Activated CD4-positive, alpha-beta T cell treated with anti-CD3 and anti-CD28 coated beads, Interleukin-2, amount 10 ng/mL, durations not matched to agents 7 days and 5 days (primary cell): Measurements from ENCODE around the gene MAD1L1. TPM values are rescaled to one million over a fixed set of nuclear protein-coding genes. Genes with fewer than 3 reads are reported as not detected.

Experiments
- CTCF ChIA-PET: fragments of 350-600 bp; sonication (Branson Sonifier 250); formaldehyde crosslinking; loops from one replicate; lab custom pipeline; 2021; ENCODE audit warnings: antibody characterized with exemption; lab: Charles Lee
- POLR2A ChIA-PET: fragments of 350-600 bp; sonication (Branson Sonifier 250); formaldehyde crosslinking; loops from one replicate; lab custom pipeline; 2021; ENCODE audit warnings: antibody characterized with exemption; lab: Charles Lee
- DNase-seq: peaks from one replicate; pipeline ENCODE4 v3.0.0-alpha.2; 2020
- H3K27ac Mint-ChIP-seq: one replicate; pipeline ENCODE4 v1.8.0; 2021; ENCODE audit warnings: mild to moderate bottlenecking, moderate library complexity, mixed read lengths
- H3K27me3 Mint-ChIP-seq: one replicate; pipeline ENCODE4 v1.8.0; 2021; ENCODE audit warnings: mixed read lengths
- H3K36me3 Mint-ChIP-seq: one replicate; pipeline ENCODE4 v1.8.0; 2021; ENCODE audit warnings: low read depth, mixed read lengths
- H3K4me1 Mint-ChIP-seq: one replicate; pipeline ENCODE4 v1.8.0; 2021; ENCODE audit warnings: mixed read lengths
- H3K4me3 Mint-ChIP-seq: one replicate; pipeline ENCODE4 v1.8.0; 2021; ENCODE audit warnings: mild to moderate bottlenecking, moderate library complexity, mixed read lengths
- H3K9me3 Mint-ChIP-seq: one replicate; pipeline ENCODE4 v1.8.0; 2021; ENCODE audit warnings: mixed read lengths
- total RNA-seq, 2 experiments: library from RNA; stranded (reverse); gene quantifications; one replicate each; pipeline ENCODE4 v1.2.3, GENCODE V29; 2021

Gene MAD1L1
- total RNA-seq, 2 experiments from 2014 or later: 125 to 127 TPM

GRCh38 chr7:2103071-2103898 lies 129.5 kb downstream of the MAD1L1 start:
- CTCF ChIA-PET: interaction anchor here (1.0 kb wide), 1 partner anchor 21 kb away, joined by 3 read pairs; no protein-coding TSS in a partner anchor
- POLR2A ChIA-PET: no interaction called here
- Mint-ChIP-seq H3K27ac (no peak overlapping the region), H3K4me3 (no peak overlapping the region), H3K4me1 (peaks cover 37% of the 10 kb centered on the region), H3K9me3 (no peaks in the 10 kb centered on the region), H3K36me3 (peaks cover 3% of the 10 kb centered on the region), H3K27me3 (no peaks in the 10 kb centered on the region)
- no peak for DNase-seq

- POLR2A ChIA-PET: no interaction called here
- peaks cover 45% of the 10 kb centered on the region for H3K4me1 Mint-ChIP-seq
- no peak for DNase-seq
- H3K9me3 Mint-ChIP-seq: no peaks in the 10 kb centered on the region
- H3K27me3 Mint-ChIP-seq: no peaks in the 10 kb centered on the region
- H3K4me3 Mint-ChIP-seq: no peak overlapping the region
- H3K36me3 Mint-ChIP-seq: peaks cover 3% of the 10 kb centered on the region
- no peak overlapping the region for H3K27ac Mint-ChIP-seq
- CTCF ChIA-PET: no interaction called here
Measured at GRCh38 chr7:2102375-2102723, 130.4 kb downstream of the MAD1L1 start.

- ChIA-PET POLR2A (no interaction called here), CTCF (no interaction called here)
- H3K36me3 Mint-ChIP-seq: peaks cover 3% of the 10 kb centered on the region
- H3K4me1 Mint-ChIP-seq: peaks cover 45% of the 10 kb centered on the region
- H3K27ac Mint-ChIP-seq: no peak overlapping the region
- no peak overlapping the region for H3K4me3 Mint-ChIP-seq
- no peaks in the 10 kb centered on the region for H3K27me3 Mint-ChIP-seq
- H3K9me3 Mint-ChIP-seq: no peaks in the 10 kb centered on the region
- no peak for DNase-seq
Measured at GRCh38 chr7:2101630-2102374, 130.9 kb downstream of the MAD1L1 start.

GRCh38 chr7:2100278-2101208 lies 132.2 kb downstream of the MAD1L1 start:
- Mint-ChIP-seq H3K4me1 (peaks cover 45% of the 10 kb centered on the region), H3K27ac (peak overlapping the region; percentile 68), H3K9me3 (no peaks in the 10 kb centered on the region), H3K36me3 (peaks cover 3% of the 10 kb centered on the region), H3K4me3 (no peak overlapping the region), H3K27me3 (no peaks in the 10 kb centered on the region)
- ChIA-PET CTCF (interaction anchor here (1.0 to 1.4 kb wide), 4 partner anchors 14 to 77 kb away, joined by 3 read pairs; no protein-coding TSS in a partner anchor), POLR2A (no interaction called here)
- DNase-seq: peak; percentile 45

GRCh38 chr7:2099048-2099957 lies 133.4 kb downstream of the MAD1L1 start:
- peaks cover 50% of the 10 kb centered on the region for H3K4me1 Mint-ChIP-seq
- no peaks in the 10 kb centered on the region for H3K27me3 Mint-ChIP-seq
- peak overlapping the region; percentile 68 for H3K27ac Mint-ChIP-seq
- ChIA-PET POLR2A (no interaction called here), CTCF (interaction anchor here (1.0 to 1.4 kb wide), 4 partner anchors 13 to 75 kb away, joined by 3 read pairs; no protein-coding TSS in a partner anchor)
- no peak overlapping the region for H3K4me3 Mint-ChIP-seq
- DNase-seq: peak; percentile 47
- no peaks in the 10 kb centered on the region for H3K9me3 Mint-ChIP-seq
- H3K36me3 Mint-ChIP-seq: peaks cover 3% of the 10 kb centered on the region

GRCh38 chr7:2098496-2098895 lies 134.2 kb downstream of the MAD1L1 start:
- H3K27me3 Mint-ChIP-seq: no peaks in the 10 kb centered on the region
- H3K27ac Mint-ChIP-seq: no peak overlapping the region
- H3K9me3 Mint-ChIP-seq: no peaks in the 10 kb centered on the region
- DNase-seq: no peak
- ChIA-PET POLR2A (no interaction called here), CTCF (no interaction called here)
- peaks cover 48% of the 10 kb centered on the region for H3K4me1 Mint-ChIP-seq
- H3K4me3 Mint-ChIP-seq: no peak overlapping the region
- H3K36me3 Mint-ChIP-seq: peaks cover 3% of the 10 kb centered on the region

GRCh38 chr7:2098056-2098455 lies 134.7 kb downstream of the MAD1L1 start:
- Mint-ChIP-seq H3K36me3 (peaks cover 3% of the 10 kb centered on the region), H3K9me3 (no peaks in the 10 kb centered on the region), H3K4me1 (peaks cover 49% of the 10 kb centered on the region), H3K27me3 (no peaks in the 10 kb centered on the region), H3K27ac (no peak overlapping the region), H3K4me3 (no peak overlapping the region)
- ChIA-PET POLR2A (no interaction called here), CTCF (no interaction called here)
- no peak for DNase-seq

- POLR2A ChIA-PET: no interaction called here
- Mint-ChIP-seq H3K9me3 (no peaks in the 10 kb centered on the region), H3K4me1 (peaks cover 48% of the 10 kb centered on the region), H3K4me3 (no peak overlapping the region), H3K27ac (no peak overlapping the region), H3K36me3 (peaks cover 3% of the 10 kb centered on the region), H3K27me3 (no peaks in the 10 kb centered on the region)
- DNase-seq: no peak
- CTCF ChIA-PET: no interaction called here
Measured at GRCh38 chr7:2097492-2097891, 135.3 kb downstream of the MAD1L1 start.

GRCh38 chr7:2096692-2097387 lies 135.9 kb downstream of the MAD1L1 start:
- H3K4me3 Mint-ChIP-seq: no peak overlapping the region

GRCh38 chr7:2095436-2095835 lies 137.3 kb downstream of the MAD1L1 start:
- Mint-ChIP-seq H3K27ac (no peak overlapping the region), H3K36me3 (no peaks in the 10 kb centered on the region), H3K4me3 (no peak overlapping the region), H3K27me3 (no peaks in the 10 kb centered on the region), H3K4me1 (peaks cover 47% of the 10 kb centered on the region), H3K9me3 (no peaks in the 10 kb centered on the region)
- ChIA-PET POLR2A (no interaction called here), CTCF (no interaction called here)
- DNase-seq: no peak

More at GRCh38 chr7:2096692-2097387, 135.9 kb downstream of the MAD1L1 start:
- CTCF ChIA-PET: no interaction called here
- Mint-ChIP-seq H3K27me3 (no peaks in the 10 kb centered on the region), H3K4me1 (peaks cover 48% of the 10 kb centered on the region), H3K9me3 (no peaks in the 10 kb centered on the region), H3K36me3 (no peaks in the 10 kb centered on the region), H3K27ac (no peak overlapping the region)
- POLR2A ChIA-PET: no interaction called here
- DNase-seq: no peak

GRCh38 chr7:2094454-2095045 lies 138.2 kb downstream of the MAD1L1 start:
- H3K36me3 Mint-ChIP-seq: no peaks in the 10 kb centered on the region
- H3K4me1 Mint-ChIP-seq: peaks cover 39% of the 10 kb centered on the region
- no peak overlapping the region for H3K4me3 Mint-ChIP-seq
- CTCF ChIA-PET: no interaction called here
- no peak overlapping the region for H3K27ac Mint-ChIP-seq
- H3K27me3 Mint-ChIP-seq: no peaks in the 10 kb centered on the region
- H3K9me3 Mint-ChIP-seq: no peaks in the 10 kb centered on the region
- POLR2A ChIA-PET: no interaction called here
- DNase-seq: no peak
